NCI-H1417 (cell line): ENCODE results near the gene PLXNC1.

Experiments used
- DNase-seq, 3 experiments: peaks; one replicate each; lab custom pipeline; 2025; lab: John Stamatoyannopoulos, UW

The PLXNC1 gene

DNA sequence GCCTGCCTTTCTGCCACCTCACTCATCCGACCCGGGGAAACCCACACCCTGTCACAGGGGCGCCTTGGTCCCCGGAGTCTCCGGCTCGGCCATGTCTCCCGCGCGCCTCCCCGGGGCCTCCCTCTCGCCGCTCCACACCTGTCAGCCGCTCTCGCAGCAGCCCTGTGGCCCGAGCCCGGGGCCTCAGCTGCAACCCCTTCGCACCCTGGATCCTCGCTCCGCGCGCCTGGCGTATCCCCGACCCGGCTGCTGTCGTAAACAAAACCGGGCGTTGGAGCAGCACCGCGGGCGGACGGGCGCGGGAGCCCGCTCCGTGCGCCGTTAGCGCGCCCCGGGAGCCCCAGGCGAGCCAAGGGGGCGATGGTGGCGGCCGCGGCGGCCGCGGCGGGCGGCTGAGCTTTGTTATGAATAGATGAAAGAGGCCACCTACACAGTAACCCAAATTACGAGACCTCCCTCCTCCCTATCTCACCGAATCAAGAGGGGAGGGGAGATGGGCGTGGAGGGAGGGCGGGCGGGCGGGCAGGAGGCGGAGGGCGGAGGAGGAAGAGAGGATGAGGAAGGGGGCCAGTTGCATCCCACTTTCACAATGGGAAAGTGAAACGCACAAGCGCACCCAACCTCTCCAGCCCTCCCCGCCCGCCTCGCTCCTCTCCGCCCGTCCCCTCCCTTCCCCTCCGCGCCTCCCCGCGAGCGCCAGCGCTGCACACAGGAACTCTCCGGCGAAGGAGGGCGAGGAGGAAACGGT, at the start of gene PLXNC1:
TSS of gene PLXNC1 (plus strand) at position 587 of the 748 bp plus-strand sequence. CDS start 395 bp downstream, outside the sequence.
- peak; percentile 57 to 85 (median 83) for DNase-seq

DNA sequence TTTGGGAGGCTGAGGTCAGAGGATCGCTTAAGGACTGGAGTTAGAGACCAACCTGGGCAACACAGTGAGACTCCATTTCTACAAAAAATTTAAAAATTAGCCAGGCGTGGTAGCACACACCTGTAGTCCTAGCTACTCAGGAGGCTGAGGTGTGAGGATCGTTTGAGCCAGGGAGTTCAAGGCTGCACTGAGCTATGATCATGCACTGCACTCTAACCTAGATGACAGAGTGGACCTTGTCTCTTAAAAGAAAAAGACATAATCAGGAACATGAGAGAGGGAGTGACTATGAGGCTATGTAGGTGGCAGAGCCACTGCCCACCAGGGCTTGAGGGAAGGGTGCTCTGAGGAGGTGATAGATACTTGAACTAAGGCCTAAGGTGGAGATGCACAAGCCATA, 49.2 kb upstream of the PLXNC1 start:
- no peak for DNase-seq

DNA sequence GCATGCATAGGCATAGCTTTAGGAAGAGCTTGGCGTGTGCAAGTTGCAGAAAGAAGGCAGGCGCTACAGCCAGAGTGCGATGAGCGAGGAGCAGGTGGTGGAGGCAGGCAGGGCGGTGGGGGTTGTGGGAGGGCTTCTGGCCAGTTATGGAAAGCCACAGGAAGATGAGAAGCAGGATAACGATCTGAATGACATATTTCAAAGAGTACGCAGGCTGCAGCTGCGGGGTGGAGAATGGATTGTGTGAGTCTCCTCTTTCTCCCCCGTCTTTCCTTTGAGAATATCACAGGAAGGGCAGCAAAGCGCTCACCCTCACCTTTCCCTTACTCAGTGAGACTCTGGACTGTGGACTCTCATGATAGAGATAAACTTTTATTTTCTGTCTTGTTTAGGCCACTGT, 48.7 kb upstream of the PLXNC1 start:
- DNase-seq, result peak; percentile 21 to 47 (median 39)

DNA sequence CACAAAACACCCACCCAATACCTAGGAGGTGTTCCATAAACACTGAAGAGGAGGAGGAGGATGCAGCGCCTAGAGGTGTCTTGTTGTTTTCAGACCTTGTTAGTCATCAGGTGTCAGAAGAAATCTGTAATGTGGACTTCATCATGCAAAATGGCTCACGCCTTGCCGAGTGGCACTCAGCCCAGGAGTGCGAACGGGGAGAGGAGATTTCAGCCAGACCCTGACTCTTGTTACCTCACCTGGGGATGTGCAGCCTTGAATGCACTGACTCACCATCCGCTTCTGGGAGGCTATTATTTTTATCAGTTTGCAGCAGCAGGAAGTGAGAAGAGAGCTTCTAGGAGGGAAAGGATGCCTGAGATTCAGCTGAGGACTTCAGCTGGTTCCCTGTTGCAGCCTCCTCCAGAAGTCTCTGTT, 48.2 kb upstream of the PLXNC1 start:
- DNase-seq, result peak in 1 of 3 experiments; percentile 20

DNA sequence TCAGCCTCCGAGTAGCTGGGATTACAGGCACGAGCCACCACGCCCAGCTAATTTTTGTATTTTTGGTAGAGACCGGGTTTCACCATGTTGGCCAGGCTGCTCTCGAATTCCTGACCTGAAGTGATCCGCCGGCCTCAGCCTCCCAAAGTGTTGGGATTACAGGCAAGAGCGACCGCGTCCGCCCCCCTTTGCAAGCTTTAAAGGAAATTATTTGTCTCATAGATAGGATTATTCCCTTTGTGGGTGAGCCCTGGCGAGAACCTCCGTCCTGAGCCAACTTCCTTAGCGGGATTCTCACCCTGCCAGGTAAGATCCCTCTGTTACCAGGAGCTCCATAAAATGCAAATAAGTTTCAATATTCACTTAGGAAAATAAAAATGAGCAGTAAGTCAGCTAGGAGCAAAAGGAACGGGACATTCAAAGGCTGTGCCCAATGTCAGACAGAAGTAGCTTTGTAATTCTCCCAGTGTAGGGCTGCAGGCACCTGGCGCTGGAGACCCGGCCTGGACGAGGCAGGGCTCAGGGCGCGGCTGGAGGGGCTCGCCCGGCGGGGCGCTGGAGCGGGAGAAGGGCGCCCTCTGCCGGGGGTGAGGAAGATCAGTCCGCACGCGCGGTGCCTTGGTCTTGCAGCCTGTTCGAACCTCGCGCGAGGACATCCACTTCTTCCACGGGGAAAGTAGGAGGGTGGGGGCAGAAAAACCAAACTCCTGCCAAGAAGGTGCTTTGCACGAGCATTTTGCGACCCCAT, 47.2 kb upstream of the PLXNC1 start:
- DNase-seq, result peak; percentile 85 to 89 (median 85)

DNA sequence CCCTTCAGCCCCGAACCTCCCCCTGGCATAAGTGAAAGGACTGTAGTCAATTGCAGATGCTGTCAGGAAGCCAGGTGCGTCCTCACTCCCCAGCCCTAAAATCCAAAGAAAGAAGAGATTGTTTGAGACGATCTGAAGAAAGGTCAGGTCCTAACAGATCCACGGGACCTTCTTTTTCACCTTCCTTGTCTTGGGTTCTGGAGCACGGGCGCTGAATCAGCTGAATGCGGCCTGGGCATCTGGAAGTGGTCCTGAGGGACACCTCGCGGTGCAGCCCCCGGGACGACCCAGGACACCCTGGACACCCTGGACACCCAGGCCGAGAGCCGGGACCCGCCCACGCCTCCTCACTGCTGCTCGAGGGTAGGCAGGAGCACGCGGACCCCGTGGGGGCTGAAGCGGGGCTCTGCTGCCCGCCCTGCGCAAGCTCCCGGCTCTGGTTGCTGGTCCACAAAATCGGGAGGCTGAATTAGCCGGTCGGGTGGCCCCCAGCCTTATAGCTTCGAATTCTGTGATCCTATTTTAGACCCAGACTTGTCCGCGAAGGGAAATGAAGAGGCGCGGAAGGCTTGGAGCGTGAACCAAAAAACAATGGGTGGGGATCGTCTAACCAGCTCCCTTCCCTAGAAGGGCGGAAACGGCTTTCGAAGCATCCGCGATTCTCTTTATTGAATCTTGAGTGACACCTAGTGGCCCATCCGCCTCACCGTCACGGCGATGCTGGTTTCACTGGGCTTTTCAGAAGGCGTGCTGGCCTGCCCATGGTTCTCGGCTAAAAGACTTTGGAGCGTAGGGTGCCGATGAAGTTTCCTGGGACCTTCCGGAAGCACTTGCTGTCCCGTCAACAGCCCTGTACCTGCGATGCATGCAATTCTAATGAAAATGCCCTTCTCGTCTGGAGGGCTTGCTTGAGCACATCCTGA, 46.4 kb upstream of the PLXNC1 start:
- peak; percentile 87 to 97 (median 94) for DNase-seq

DNA sequence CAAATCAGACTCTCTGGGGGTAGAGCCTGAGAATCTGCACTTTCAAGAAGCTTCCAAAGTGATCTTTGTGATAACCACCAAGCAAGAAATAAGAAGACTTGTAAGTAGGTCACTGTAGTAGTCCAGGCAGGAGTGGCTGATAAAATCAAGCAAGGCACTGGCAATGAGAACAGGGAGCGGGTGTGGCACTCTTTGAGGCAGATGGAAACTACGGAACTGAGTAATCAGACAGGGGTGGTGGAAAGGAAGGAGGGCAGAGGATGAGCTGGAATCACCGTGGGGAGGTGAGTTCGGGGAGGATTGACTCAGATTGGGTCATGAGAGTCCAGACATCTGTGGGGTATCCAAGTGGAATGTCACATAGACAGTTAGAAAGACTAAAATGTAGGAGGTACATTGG, 44.4 kb upstream of the PLXNC1 start:
- DNase-seq, result no peak

DNA sequence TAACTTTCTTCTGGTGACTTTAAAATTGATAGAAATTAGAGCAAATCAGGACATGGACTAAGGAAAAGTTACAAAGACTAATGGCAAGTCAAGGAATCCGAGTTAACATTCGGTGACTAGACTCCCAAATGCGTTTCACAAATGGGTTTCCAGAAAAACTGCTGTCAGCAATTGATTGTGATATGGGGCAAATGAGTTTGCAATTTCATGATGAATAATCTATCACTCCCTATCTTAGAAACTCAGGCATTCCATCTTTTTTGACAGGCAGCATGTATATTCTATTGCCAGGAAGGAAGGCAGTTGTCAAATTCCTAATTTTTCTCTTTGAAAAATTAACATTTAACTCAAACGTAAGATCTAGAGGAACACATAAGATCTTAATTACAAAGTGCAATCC, 40.5 kb upstream of the PLXNC1 start:
- no peak for DNase-seq

DNA sequence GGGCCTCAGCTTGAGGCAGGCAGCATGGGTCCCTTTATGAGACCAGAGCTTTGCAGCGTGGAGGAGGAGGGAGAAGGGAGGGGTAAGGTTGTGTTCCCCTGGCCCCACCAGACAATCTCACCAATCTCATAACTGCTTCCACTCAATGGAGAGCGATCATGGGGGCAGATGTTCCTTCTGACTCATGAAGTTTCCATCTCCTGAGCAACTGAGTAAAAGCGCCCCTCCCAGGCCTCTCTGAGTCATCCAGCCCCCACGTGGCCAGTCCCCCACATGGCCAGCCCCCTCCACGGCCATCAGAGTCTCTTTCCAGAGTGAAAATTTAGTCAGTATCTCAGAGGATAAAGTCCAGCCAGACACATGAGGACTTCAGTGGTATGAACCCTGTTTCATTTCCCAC, 39.2 kb upstream of the PLXNC1 start:
- DNase-seq, result no peak

DNA sequence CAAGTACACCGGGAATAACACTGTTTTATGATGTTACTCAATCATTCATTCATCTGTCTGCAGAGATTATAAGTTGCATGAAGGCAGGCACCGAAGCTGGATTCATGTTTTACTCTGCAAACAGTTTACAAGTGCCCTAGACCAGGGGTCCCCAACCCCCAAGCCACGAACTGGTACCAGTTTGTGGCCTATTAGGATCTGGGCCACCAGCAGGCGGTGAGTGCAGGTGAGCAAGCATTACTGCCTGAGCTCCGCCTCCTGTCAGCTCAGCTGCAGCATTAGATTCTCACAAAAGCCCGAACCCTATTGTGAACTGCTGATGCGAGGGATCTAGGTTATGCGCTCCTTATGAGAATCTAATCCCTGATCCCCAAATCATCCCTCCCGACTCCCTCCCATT, 38.1 kb upstream of the PLXNC1 start:
- DNase-seq, result no peak

DNA sequence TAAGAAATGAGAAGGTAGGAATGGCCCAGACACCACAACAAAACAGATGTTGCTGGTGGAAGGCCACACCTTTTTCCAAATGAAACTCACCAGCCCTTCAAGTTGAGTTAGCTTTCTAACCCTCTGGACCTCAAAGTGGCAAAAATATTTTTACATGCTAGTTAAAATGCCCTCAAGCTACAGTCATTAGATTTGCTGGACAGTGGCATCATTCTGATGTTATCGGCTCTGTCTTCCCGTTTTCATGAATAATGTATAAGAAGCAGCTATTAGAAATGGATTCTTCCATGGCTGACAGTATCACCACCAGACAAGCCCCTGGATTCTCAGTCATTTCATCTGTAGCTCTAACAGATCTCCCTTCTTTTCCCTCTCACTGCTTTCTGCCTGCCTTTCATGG, 37.1 kb upstream of the PLXNC1 start:
- no peak for DNase-seq

DNA sequence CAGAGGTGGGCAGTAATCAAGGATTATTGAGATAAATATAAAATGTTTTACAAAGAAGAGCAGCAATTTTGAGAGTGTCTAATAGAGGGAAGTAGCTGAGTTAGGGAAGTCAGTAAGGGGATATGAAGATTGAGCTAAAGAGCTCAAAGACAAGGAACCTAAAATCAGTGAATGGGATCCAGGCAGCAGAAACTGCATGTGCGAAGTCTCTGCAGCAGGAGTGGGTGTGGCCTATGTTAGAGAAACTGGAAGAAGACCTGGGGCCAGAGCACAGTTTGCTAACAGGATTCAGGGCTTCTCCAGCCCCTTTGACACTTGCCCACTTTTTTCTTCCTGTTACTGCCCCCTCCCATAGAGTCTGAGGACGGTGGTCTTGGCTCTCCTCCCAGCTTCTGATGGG, 36.3 kb upstream of the PLXNC1 start:
- DNase-seq, result no peak

DNA sequence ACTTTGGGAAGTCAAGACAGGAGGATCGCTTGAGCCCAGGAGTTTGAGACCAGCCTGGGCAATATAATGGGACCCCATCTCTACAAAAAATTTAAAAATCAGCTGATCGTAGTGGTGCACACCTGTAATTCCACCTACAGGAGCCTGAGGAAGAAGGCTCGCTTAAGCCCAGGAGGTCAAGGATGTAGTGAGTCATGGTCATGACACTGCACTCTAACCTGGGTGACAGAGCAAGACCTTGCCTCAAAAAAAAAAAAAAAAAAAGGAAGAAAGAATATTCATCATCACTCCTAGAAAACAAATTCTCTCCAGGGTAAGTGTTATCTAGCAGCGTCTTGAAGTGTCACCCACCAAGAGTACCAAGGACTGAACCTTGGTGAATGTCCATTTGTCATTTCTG, 34.2 kb upstream of the PLXNC1 start:
- no peak for DNase-seq

DNA sequence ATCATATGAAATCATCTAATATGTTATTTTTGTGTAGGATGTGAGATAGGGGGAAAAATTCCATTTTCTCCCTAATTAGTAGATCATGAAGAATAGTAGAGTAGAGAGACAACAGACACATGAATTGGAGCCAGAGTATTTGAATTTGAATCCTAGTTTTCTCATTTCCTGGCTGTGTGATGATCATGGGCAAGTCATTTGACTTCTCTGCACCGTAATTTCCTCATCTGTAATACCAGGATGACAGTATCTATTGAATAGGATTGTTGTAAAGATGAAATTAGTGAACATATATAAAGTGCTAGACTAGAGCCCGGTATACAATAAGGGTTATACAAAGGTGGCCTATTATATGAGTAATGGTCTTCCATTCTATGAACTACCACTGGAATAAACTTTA, 32.2 kb upstream of the PLXNC1 start:
- DNase-seq, result no peak

DNA sequence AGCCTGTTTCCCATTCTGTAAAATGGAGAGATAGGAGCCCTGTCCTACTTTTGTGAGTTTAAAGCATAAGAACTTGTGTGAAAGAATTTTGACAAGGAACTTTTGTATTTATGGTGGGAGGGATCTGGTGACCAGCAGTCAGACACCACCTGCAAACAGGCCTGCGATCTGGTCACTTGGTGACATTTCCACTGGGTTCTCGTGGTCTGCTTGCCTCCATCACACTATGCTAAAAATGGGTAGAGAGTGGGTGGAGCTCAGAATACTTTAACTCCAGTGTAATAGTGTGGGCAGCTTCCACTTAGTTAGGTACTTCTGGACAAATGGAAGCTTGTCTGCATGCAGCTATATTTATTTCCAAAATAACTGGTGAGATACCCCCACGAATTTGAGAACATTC, 26.5 kb upstream of the PLXNC1 start:
- no peak for DNase-seq

DNA sequence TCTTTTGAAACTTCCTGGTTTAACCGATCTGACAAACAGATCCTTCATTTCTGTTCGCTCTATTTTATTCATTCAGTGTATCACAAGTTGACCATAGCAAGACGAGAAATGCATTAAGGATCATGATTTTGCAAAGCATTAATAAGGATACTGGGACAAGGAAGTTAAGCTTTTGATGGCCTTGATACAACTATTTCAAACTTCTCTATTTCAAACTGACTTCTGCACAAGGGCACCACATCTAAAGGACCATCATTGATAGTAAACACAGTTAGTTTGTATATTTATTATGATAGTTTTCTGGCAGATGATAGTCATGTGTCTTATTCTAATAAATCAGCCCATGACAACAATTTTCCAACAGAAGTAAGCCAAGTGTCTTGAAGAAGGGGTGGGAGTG, 25.8 kb upstream of the PLXNC1 start:
- no peak for DNase-seq

DNA sequence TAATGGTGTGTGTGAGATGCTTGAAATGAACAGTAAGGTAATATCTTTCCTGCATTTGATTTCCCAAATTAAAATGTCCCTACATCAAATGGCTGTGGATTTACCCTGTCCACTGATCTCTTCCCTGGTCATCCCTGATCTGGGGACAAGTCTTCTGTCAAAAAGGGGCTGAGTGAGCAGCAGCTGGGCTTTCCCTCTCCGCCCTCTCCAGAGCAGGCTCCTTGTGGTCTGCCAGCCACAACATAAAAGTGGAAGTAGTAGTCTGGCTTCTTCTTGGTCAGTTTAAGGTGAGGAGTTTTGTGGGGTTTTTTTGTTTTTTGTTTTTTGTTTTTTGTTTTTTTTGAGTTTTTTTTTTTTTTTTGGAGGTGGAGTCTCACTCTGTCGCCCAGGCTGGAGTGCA, 25.2 kb upstream of the PLXNC1 start:
- no peak for DNase-seq

DNA sequence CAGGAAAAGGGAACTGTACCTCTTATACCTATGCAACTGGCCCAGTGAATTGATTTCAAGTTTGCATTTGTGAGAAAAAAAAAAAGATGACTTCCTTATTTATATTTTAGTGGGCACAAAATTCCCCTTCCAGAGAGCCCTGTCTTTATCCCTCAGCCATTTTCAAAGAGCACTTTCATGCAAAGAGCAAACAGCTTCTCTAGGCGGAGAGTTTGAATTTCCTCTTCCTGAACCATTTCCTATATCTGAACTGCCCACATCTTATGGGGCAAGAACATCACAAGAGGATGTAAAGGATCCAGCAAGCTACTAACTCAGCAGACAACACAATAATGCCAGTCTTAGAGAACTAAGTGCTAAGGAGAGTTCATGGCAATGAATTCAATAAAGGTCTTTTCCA, 22.3 kb upstream of the PLXNC1 start:
- DNase-seq, result no peak

DNA sequence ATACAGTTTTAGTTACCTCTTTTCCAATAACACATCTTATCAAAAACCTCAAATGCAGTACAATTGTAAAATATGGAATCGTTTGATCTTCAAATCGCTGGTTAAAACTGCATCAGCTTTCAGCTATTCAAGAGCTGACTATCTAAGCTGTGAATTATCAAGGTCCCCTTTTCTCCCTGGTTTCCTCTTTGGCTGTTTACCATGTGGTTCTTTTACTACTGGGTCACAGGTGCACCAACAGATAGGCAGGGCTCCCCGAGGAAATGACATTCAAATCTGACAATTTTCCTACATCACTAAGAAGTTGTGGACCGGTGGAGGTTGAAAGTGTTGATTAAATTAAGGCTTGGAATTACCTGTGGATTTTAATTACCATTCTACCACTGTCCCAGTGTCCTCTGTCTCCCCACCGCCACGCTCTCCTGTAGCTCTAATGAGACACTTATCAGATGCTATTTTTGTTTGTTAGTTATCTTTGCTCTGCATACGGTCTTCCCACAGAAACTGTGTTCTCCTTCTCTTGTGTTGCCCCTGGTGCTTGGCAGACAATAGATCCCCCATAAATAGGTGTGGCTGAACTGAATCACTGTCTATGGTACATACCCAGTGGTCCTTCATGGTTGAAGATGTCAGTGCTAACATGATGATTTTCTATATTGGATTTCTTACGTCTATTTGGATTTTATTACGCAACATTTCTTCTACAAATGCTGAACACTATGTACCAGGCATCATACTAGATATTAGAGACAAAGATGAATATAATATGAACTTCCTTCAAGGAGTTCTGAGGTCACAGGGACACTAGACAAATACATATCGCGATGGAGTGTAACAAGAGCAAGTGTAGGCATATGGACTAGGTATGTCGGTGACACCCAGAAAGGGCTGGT, 20.9 kb upstream of the PLXNC1 start:
- DNase-seq, result no peak

DNA sequence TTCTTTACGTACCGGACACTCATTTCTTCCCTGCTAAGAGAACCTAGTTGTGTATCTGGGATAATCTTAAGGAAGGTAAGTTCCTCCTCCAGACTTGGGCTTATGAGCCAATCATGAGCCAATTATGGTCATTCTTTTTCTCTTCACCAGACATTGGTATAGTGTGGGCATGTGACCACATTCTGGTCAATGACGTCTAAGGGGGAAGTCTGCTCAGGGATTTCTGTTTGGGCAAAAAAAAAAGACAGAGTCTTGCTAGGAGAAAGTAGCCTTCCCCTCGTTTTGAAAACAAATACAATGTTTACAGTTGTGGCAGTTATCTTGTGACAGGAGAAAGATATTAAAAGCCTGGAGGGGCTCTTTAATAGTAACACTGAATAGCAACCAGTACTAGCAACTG, 20.1 kb upstream of the PLXNC1 start:
- DNase-seq, result no peak
